A549 (cell line): ENCODE data around the gene SOS1. TPM values are rescaled to one million over a fixed set of nuclear protein-coding genes. Genes with fewer than 3 reads are reported as not detected.

Experiments used
- ATAC-seq, 2 experiments: fragments of 200-7000 bp in 1 of 2; fragments of >200 bp in 1 of 2; cut with Nextera tagmentation in 1 of 2; cut with Tn5 transposase in 1 of 2; 3 replicates each; pipeline versions ENCODE4 v1.8.0 to v1.9.1; 2018 to 2020; ENCODE audit warnings: mild to moderate bottlenecking in 1 of 2, moderate library complexity in 1 of 2
- CTCF ChIA-PET: fragments of 300-600 bp; sonication (Branson Sonifier 250); formaldehyde crosslinking; extraction: SDS; loops from one replicate; lab custom pipeline; 2021; ENCODE audit warnings: antibody characterized with exemption, inconsistent platforms; lab: Yijun Ruan, JAX
- POLR2A ChIA-PET: fragments of 350-600 bp; formaldehyde crosslinking; extraction: SDS; loops from one replicate; lab custom pipeline; 2021; ENCODE audit warnings: antibody characterized with exemption, inconsistent platforms; lab: Yijun Ruan, JAX
- DNase-seq, 2 experiments: peaks; one replicate each; pipeline versions ENCODE4 v3.0.0 to v3.0.0-alpha.2; 2011 to 2016; ENCODE audit warnings: low read depth in 1 of 2, low spot score in 1 of 2
- FAIRE-seq: peaks from 2 replicates; lab custom pipeline; 2011; peaks lifted over from hg19 to GRCh38; lab: Jason Lieb, UNC
- H3K27ac ChIP-seq, 2 experiments: fragments of >200 bp; sonication (Bioruptor Twin); formaldehyde crosslinking; 3 replicates each; pipeline ENCODE4 v1.5.1; 2016 to 2017
- H3K4me1 ChIP-seq: fragments of >200 bp; sonication (Bioruptor Twin); formaldehyde crosslinking; 3 replicates; pipeline ENCODE4 v1.6.1; 2016
- H3K4me2 ChIP-seq: fragments of >200 bp; sonication (Bioruptor Twin); formaldehyde crosslinking; 3 replicates; pipeline ENCODE4 v1.6.1; 2016
- H3K4me3 ChIP-seq: fragments of >200 bp; sonication (Bioruptor Twin); formaldehyde crosslinking; 3 replicates; pipeline ENCODE4 v1.5.1; 2016
- H3K9me3 ChIP-seq: fragments of >200 bp; sonication (Bioruptor Twin); formaldehyde crosslinking; 3 replicates; pipeline ENCODE4 v1.6.1; 2016
- CBX2 ChIP-seq: fragments of 200-600 bp; sonication (generic); IDR thresholded peaks from 2 replicates; pipeline ENCODE4 v1.6.1; 2016; ENCODE audit warnings: low read depth, mild to moderate bottlenecking, borderline replicate concordance
- CEBPB ChIP-seq, 2 experiments: fragments of >200 bp in 1 of 2; sonication (Bioruptor Twin) in 1 of 2; formaldehyde crosslinking in 1 of 2; IDR thresholded peaks; 2 replicates each; pipeline ENCODE4 v1.6.1; 2012 to 2016
- FOSB ChIP-seq: fragments of 250-450 bp; sonication (Bioruptor Pico); IDR thresholded peaks from 2 replicates; pipeline ENCODE4 v1.5.0; 2020; ENCODE audit warnings: mild to moderate bottlenecking, moderate library complexity
- FOSL2 ChIP-seq, 2 experiments: fragments of 450-650 bp in 1 of 2; fragments of >200 bp in 1 of 2; sonication (Bioruptor Twin) in 1 of 2; formaldehyde crosslinking; IDR thresholded peaks; 2 replicates each; pipeline versions ENCODE4 v1.5.0 to v1.6.1; 2016 to 2020; ENCODE audit warnings: mild to moderate bottlenecking in 1 of 2, moderate library complexity in 1 of 2
- FOXS1 ChIP-seq: fragments of 250-450 bp; sonication (Bioruptor Pico); IDR thresholded peaks from 2 replicates; pipeline ENCODE4 v1.5.0; 2020; ENCODE audit warnings: mild to moderate bottlenecking, moderate library complexity
- GATA3 ChIP-seq: IDR thresholded peaks from 2 replicates; pipeline ENCODE4 v1.6.1; 2012; ENCODE audit warnings: borderline replicate concordance
- HDAC2 ChIP-seq: fragments of 200-600 bp; sonication (generic); IDR thresholded peaks from 2 replicates; pipeline ENCODE4 v1.6.1; 2016
- JUN ChIP-seq, 2 experiments: fragments of >200 bp; sonication (Bioruptor Twin); formaldehyde crosslinking; IDR thresholded peaks; 2 replicates in 1 of 2; 3 replicates in 1 of 2; pipeline ENCODE4 v1.6.1; 2016 to 2017
- JUNB ChIP-seq: fragments of >200 bp; sonication (Bioruptor Twin); formaldehyde crosslinking; IDR thresholded peaks from 2 replicates; pipeline ENCODE4 v1.6.1; 2016
- KDM1A ChIP-seq: fragments of 200-600 bp; sonication (generic); IDR thresholded peaks from 2 replicates; pipeline ENCODE4 v1.6.1; 2016; ENCODE audit warnings: low read depth, mild to moderate bottlenecking
- MAFK ChIP-seq: fragments of 450-650 bp; IDR thresholded peaks from 2 replicates; pipeline ENCODE4 v1.6.1; 2014; ENCODE audit not compliant: partially characterized antibody
- MAZ ChIP-seq: fragments of 150-350 bp; IDR thresholded peaks from 2 replicates; pipeline ENCODE4 v1.6.1; 2014; ENCODE audit warnings: antibody characterized with exemption, low read depth, low read length, borderline replicate concordance
- NFE2L2 ChIP-seq: fragments of 150-350 bp; conservative IDR thresholded peaks from 2 replicates; pipeline ENCODE4 v1.6.1; 2014; ENCODE audit warnings: low read length
- NPAS2 ChIP-seq: fragments of 250-450 bp; sonication (Bioruptor Pico); IDR thresholded peaks from 2 replicates; pipeline ENCODE4 v1.8.0; 2022; ENCODE audit warnings: mild to moderate bottlenecking, moderate library complexity, borderline replicate concordance
- NR3C1 ChIP-seq: fragments of >200 bp; sonication (Bioruptor Twin); formaldehyde crosslinking; IDR thresholded peaks from 3 replicates; pipeline ENCODE4 v1.6.1; 2017
- POLR2A ChIP-seq: IDR thresholded peaks from 2 replicates; pipeline ENCODE4 v1.6.1; 2012; ENCODE audit warnings: mild to moderate bottlenecking, low read length
- POLR2AphosphoS2 ChIP-seq: conservative IDR thresholded peaks from 2 replicates; pipeline ENCODE4 v1.6.1; 2012; ENCODE audit warnings: low read length, improper control_type of control experiment, inconsistent platforms
- RARB ChIP-seq: fragments of 250-450 bp; sonication (Bioruptor Pico); IDR thresholded peaks from 2 replicates; pipeline ENCODE4 v1.8.0; 2021; ENCODE audit warnings: mild to moderate bottlenecking, moderate library complexity
- RNF2 ChIP-seq: fragments of 200-600 bp; sonication (generic); IDR thresholded peaks from 2 replicates; pipeline ENCODE4 v1.6.1; 2016; ENCODE audit warnings: low read depth, mild to moderate bottlenecking, antibody characterized with exemption, moderate library complexity, borderline replicate concordance
- SMC3 ChIP-seq: fragments of >200 bp; sonication (Bioruptor Twin); formaldehyde crosslinking; IDR thresholded peaks from 3 replicates; pipeline ENCODE4 v1.6.1; 2018; ENCODE audit warnings: inconsistent platforms
- ZNF302 ChIP-seq: fragments of 250-450 bp; sonication (Bioruptor Pico); IDR thresholded peaks from 2 replicates; pipeline ENCODE4 v1.9.0; 2021; ENCODE audit warnings: inconsistent platforms, mild to moderate bottlenecking, moderate library complexity
- WGBS: methylation state at CpG from one replicate; pipeline ENCODE4 v1.1.6; 2017; ENCODE audit errors: missing lambda C conversion rate; 5-methylcytosine and 5-hydroxymethylcytosine counted together
- polyA plus RNA-seq, 4 experiments: library from polyadenylated mRNA; depleted of rRNA in 3 of 4; stranded (reverse); fragments of >200 nt; fragmentation: RNase III in 1 of 4; extraction: RNeasy Plus Mini Kit Qiagen cat#74134 plus additional on column Dnase treatment in 1 of 4; gene quantifications; 2 replicates in 3 of 4; 3 replicates in 1 of 4; pipeline ENCODE4 v1.2.3, GENCODE V29; 2011 to 2017
- TF ChIP-seq, protein P1 (sequence below): fragments of 450-650 bp; IDR thresholded peaks from 2 replicates; pipeline ENCODE4 v1.6.1; 2014; ENCODE audit warnings: antibody characterized with exemption
- TF ChIP-seq, protein P2 (sequence below): fragments of 250-450 bp; sonication (Bioruptor Pico); IDR thresholded peaks from 2 replicates; pipeline ENCODE4 v1.5.0; 2020; ENCODE audit warnings: low read depth, mild to moderate bottlenecking, moderate library complexity

Gene SOS1
- polyA plus RNA-seq, 2 of the 4 experiments (the other 2 are of a cell fraction), result 19.6 to 48.9 TPM

DNA sequence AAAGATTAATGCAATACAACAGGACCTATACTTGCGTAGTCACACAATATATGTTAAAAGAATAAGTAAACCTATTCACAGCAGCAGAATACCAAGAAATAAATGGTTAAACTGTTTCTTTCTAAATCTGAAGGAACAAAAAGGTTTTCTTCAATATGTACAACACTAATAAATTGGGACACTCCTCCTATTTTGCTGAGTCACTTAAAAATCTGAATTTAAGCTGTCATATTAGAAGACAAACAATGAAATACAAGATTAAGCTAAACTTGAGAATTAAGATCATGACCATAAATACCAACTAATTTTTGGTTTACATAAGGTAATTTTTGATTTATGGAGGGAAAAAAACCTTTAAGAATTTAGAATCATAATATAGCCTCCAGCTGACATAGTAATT is 138.4 kb downstream of the SOS1 start:
- CTCF ChIA-PET, result interaction anchor here (1.3 kb wide), 1 partner anchor 10 kb away, joined by 3 read pairs; no protein-coding TSS in a partner anchor

DNA sequence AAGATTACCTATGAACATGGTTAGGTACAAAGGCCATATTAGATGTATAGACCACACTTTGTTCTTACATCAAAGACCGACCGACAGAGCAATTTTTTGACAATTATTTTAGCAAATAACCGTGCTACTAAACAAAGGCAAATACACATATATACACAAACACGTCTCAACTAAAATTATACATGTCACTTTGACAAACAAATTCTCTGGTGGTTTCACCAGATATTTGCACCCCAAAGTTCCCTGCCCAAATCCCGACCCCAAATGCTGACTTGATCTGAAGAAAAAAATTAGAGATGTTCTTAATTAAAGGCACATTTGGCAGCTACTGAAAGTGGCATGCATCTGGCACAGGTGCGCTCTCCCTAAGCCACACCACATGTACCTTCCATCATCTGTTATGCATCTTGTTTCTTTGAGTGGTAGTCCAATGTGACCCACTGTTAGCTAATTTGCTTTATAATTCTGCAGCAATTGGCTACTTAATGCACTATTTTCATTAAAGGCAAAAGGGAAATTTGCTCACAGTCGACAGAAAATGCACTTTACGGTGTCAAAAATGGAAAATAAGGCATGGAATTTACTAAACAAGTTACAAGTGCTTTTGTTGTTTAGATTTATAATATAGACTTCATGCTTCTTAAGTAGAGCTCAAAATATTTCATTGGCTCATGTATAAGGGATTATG is 139.0 kb downstream of the SOS1 start:
- no peak overlapping the region for H3K27ac ChIP-seq
- H3K4me3 ChIP-seq, result no peak overlapping the region
- ChIA-PET CTCF (interaction anchor here (0.6 to 1.3 kb wide), 3 partner anchors 9 to 81 kb away, joined by 3 read pairs; no protein-coding TSS in a partner anchor), POLR2A (no interaction called here)
- DNase-seq (no peak), FAIRE-seq (no peak)
- peaks cover 9% of the 10 kb centered on the region for H3K4me1 ChIP-seq
- no peak overlapping the region for H3K4me2 ChIP-seq
- H3K9me3 ChIP-seq, result no peaks in the 10 kb centered on the region
- 94% methylated on average over 8 of the region's 8 CpGs for WGBS
- no peak for TF ChIP-seq JUNB
- TF ChIP-seq, all 56 proteins: peak for 0
- no peak for ATAC-seq

More for the DNA sequence above, 138.4 kb downstream of the SOS1 start:
- WGBS, result 98% methylated on average over 1 of the region's 1 CpG
- Histone ChIP-seq H3K4me3 (no peak overlapping the region), H3K27ac (peak overlapping the region in 1 of 2 experiments; percentile 8; a peak in 1 of 6 replicates), H3K9me3 (no peaks in the 10 kb centered on the region), H3K4me2 (no peak overlapping the region), H3K4me1 (peaks cover 9% of the 10 kb centered on the region)
- peak; percentile 97 for TF ChIP-seq NFE2L2
- no peak for TF ChIP-seq JUN (IDR thresholded peaks at IDR 0.05)
- peak; percentile 98 for TF ChIP-seq MAFK
- POLR2A ChIA-PET, result no interaction called here
- FAIRE-seq (no peak), ATAC-seq (no peak), DNase-seq (no peak)

DNA sequence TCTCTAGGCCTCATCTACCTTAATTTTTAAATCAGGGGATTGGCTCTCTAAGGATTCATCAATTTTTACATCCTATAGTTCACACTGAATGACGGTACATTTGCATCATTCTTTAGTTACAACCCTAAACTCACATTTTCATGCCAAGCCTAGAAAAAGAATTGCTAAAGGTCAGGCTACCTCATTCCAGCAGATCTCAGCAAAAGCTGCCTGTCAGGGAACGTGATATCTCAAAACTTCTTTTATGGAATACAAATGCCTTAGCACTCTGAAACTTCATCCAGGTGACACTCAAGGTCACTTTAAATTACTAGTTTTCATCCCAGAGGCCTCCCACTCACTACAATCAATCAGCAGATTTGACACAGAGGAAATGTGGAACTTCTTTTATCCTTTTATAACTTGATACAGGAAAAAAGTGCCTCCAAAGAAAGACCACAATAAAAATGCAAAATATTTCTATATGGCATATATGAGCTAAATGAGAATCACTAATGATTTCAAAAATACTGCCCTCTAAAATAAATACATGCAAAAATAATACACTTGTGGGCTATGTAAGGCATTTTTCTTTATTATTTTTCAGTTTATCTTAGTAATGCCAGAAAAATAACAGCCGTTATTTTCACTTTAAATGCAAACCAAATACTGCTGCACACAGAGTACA is 139.7 kb downstream of the SOS1 start:
- WGBS, result 85% methylated on average over 3 of the region's 3 CpGs
- H3K9me3 ChIP-seq, result no peaks in the 10 kb centered on the region
- no peak for FAIRE-seq
- H3K4me2 ChIP-seq, result no peak overlapping the region
- H3K27ac ChIP-seq, result no peak overlapping the region
- no peak for DNase-seq
- POLR2A ChIA-PET, result no interaction called here
- CTCF ChIA-PET, result interaction anchor here (0.6 to 1.3 kb wide), 4 partner anchors 8 to 361 kb away, joined by 3 to 4 read pairs (median 3); no protein-coding TSS in a partner anchor
- no peak for ATAC-seq
- H3K4me3 ChIP-seq, result no peak overlapping the region
- peaks cover 9% of the 10 kb centered on the region for H3K4me1 ChIP-seq
- TF ChIP-seq CEBPB (IDR thresholded peaks at IDR 0.05) (no peak), RNF2 (no peak), POLR2A (no peak)
- TF ChIP-seq, all 56 proteins: peak for 0

DNA sequence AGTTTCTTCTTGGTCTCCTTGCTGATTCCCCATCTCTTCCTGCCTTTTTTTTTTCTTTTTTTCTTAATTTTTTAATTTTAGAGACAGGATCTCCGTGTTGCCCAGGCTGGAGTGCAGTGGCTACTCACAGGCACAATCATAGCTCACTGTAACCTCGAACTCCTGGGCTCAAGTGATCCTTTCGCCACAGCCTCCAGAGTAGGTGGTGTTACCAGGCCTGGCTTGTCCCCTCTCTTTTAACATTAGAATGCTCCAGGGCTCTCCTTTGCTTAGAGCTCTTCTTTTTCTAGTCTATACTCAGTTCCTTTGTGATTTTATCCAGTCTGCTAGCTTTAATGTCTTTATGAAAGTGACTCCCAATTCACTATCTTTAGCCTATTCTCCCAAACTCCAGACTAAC is 141.9 kb downstream of the SOS1 start:
- H3K27ac ChIP-seq, result no peak overlapping the region
- no peak for DNase-seq
- FAIRE-seq, result peak; percentile 18
- H3K4me1 ChIP-seq, result peaks cover 9% of the 10 kb centered on the region
- H3K9me3 ChIP-seq, result no peaks in the 10 kb centered on the region
- 95% methylated on average over 3 of the region's 3 CpGs for WGBS
- no peak for ATAC-seq
- H3K4me2 ChIP-seq, result no peak overlapping the region
- no peak overlapping the region for H3K4me3 ChIP-seq
- ChIA-PET CTCF (interaction anchor here (1.5 to 2.3 kb wide), 2 partner anchors 30 to 31 kb away, joined by 3 to 8 read pairs; no protein-coding TSS in a partner anchor), POLR2A (no interaction called here)
- no peak for TF ChIP-seq ZNF302 (CRISPR knock-in tag)
- no peak for TF ChIP-seq RARB (CRISPR knock-in tag)
- no peak for TF ChIP-seq NPAS2 (CRISPR knock-in tag)
- no peak for TF ChIP-seq POLR2AphosphoS2
- no peak for TF ChIP-seq MAZ
- TF ChIP-seq KDM1A, result no peak
- TF ChIP-seq, protein P1, sequence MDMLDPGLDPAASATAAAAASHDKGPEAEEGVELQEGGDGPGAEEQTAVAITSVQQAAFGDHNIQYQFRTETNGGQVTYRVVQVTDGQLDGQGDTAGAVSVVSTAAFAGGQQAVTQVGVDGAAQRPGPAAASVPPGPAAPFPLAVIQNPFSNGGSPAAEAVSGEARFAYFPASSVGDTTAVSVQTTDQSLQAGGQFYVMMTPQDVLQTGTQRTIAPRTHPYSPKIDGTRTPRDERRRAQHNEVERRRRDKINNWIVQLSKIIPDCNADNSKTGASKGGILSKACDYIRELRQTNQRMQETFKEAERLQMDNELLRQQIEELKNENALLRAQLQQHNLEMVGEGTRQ, result no peak
- no peak for TF ChIP-seq FOSL2 (IDR thresholded peaks at IDR 0.05)
- no peak for TF ChIP-seq FOSL2 (CRISPR knock-in tag; IDR thresholded peaks at IDR 0.05)
- no peak for TF ChIP-seq NR3C1
- TF ChIP-seq FOSB (CRISPR knock-in tag), result no peak
- TF ChIP-seq CBX2, result no peak
- no peak for TF ChIP-seq FOXS1 (CRISPR knock-in tag)
- TF ChIP-seq GATA3, result no peak
- no peak for TF ChIP-seq HDAC2
- TF ChIP-seq SMC3, result no peak
- TF ChIP-seq, protein P2, sequence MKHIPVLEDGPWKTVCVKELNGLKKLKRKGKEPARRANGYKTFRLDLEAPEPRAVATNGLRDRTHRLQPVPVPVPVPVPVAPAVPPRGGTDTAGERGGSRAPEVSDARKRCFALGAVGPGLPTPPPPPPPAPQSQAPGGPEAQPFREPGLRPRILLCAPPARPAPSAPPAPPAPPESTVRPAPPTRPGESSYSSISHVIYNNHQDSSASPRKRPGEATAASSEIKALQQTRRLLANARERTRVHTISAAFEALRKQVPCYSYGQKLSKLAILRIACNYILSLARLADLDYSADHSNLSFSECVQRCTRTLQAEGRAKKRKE, result no peak
